ENCODE results near the gene ZSCAN12. TPM values are rescaled to one million over a fixed set of nuclear protein-coding genes. Genes with fewer than 3 reads are reported as not detected.

The ZSCAN12 gene
- total and polyA plus RNA-seq, 10 of the 15 experiments (the other 5 are each of a cell fraction or from before 2014, with no cell fraction given) = 1.2 to 12.2 (median 7.4) TPM

DNA sequence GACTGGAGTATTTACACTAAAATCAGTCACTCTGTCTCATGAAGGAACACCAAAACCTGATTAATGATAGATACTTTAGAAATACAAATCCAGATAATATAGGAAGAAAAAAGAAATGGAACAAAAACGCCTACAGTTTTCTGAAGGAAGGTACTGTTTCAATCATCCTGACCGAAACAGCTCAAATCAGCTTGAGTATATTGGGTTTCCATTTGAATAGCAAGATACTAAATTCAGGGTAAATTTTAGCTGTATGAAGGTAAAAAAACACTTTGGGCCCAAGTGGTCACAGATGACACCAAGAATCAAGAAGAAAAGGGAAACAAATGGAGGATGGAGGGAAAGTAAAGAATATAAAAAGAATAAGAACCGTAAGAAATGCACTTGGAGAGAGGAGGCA, 36.9 kb upstream of the ZSCAN12 start (continued):
- TF ChIP-seq MEF2B (IDR thresholded peaks at IDR 0.05; ENCODE audit: partially characterized antibody, poor library complexity, severe bottlenecking) = no peak

DNA sequence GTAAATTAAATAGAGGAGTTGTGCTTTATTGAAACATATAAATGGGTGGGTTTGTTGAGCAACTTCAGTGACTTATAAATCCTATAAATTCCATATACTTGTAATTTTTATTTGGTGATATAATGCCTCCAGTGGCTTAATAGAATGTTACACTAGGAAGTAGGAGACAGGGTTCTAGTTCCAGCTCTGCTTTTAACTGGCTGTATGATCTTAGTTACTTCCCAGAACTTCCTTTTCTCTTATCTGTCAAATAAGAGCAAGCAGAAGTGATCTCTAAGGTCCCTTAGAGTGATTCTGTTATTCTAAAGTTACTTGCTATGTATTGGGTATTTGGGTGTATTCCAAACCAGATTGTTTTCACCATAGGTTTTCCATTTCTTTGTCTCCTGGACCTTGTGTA, 33.6 kb upstream of the ZSCAN12 start:
- POLR2A ChIA-PET = interaction anchor here (0.7 kb wide), 1 partner anchor 40 kb away, joined by 3 read pairs; no protein-coding TSS in a partner anchor
- BruUV-seq (replicated peaks) = no TSS peak
- RAD21 ChIA-PET (ENCODE audit: unreplicated experiment) = no interaction called here
- no peak overlapping the region for H3K4me3 ChIP-seq
- CTCF ChIA-PET = no interaction called here
- H3K4me2 ChIP-seq (ENCODE audit: control insufficient read depth, insufficient read depth) = no peak overlapping the region
- no peaks in the 10 kb centered on the region for H3K36me3 ChIP-seq (ENCODE audit: control insufficient read depth in 2 of 2, insufficient read depth in 2 of 2, low read length in 1 of 2)
- no peak overlapping the region for H3K27ac ChIP-seq (ENCODE audit: control insufficient read depth, insufficient read depth)
- H3K79me2 ChIP-seq (ENCODE audit: control insufficient read depth, insufficient read depth, low read length) = no peaks in the 10 kb centered on the region
- no peaks in the 10 kb centered on the region for H4K20me1 ChIP-seq (ENCODE audit: control insufficient read depth, insufficient read depth)
- FAIRE-seq = no peak
- intact Hi-C loops (cut with micrococcal nuclease; ENCODE audit: unreplicated experiment) (no loop called here), in situ Hi-C loops (cut with MboI) (no loop called here)
- no peak overlapping the region for H3K9ac ChIP-seq (ENCODE audit: control insufficient read depth, insufficient read depth, low read length)
- DNase-seq (ENCODE audit: low read depth, low spot score) = no peak
- H3K4me1 ChIP-seq (ENCODE audit: control insufficient read depth, insufficient read depth, low read length) = no peaks in the 10 kb centered on the region
- no peak overlapping the region for H2AFZ ChIP-seq (ENCODE audit: control insufficient read depth, low read depth, low read length)
- no peak for ATAC-seq
- H3K27me3 ChIP-seq (replicated peaks in 1 of 2; ENCODE audit: control insufficient read depth in 2 of 2, insufficient read depth in 2 of 2, low read length in 1 of 2) = no peaks in the 10 kb centered on the region
- SMC1A ChIA-PET (ENCODE audit: uncharacterized antibody, unreplicated experiment) = interaction anchor here (0.6 to 1.0 kb wide), 3 partner anchors 8 to 85 kb away, joined by 3 read pairs; no protein-coding TSS in a partner anchor
- no peaks in the 10 kb centered on the region for H3K9me3 ChIP-seq (replicated peaks; ENCODE audit: control insufficient read depth, insufficient read depth, low read length)
- TF ChIP-seq SUPT20H (IDR thresholded peaks at IDR 0.05; ENCODE audit: borderline replicate concordance, control insufficient read depth, low read depth, low read length) (no peak), SIX5 (IDR thresholded peaks at IDR 0.05; ENCODE audit: low read depth, low read length, severe bottlenecking) (no peak), CBFB (IDR thresholded peaks at IDR 0.05; ENCODE audit: low read depth) (no peak), JUND (IDR thresholded peaks at IDR 0.05; ENCODE audit: low read depth, low read length) (no peak), KDM1A (IDR thresholded peaks at IDR 0.05; ENCODE audit: borderline replicate concordance) (no peak), MAX (IDR thresholded peaks at IDR 0.05; ENCODE audit: low read depth, low read length) (no peak), ZNF592 (IDR thresholded peaks at IDR 0.05) (no peak), ZNF274 (IDR thresholded peaks at IDR 0.05; ENCODE audit: insufficient read depth, insufficient read length) (no peak), TCF3 (IDR thresholded peaks at IDR 0.05; ENCODE audit: borderline replicate concordance, insufficient read depth, low read depth, low read length) (no peak), CREM (IDR thresholded peaks at IDR 0.05; ENCODE audit: low read depth) (no peak), RAD21 (IDR thresholded peaks at IDR 0.05; ENCODE audit: insufficient read depth, low read depth, low read length) (no peak), NRF1 (conservative IDR thresholded peaks at IDR 0.05; ENCODE audit: low read depth, low read length) (no peak)
- TF ChIP-seq, protein P1, sequence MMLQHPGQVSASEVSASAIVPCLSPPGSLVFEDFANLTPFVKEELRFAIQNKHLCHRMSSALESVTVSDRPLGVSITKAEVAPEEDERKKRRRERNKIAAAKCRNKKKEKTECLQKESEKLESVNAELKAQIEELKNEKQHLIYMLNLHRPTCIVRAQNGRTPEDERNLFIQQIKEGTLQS (IDR thresholded peaks at IDR 0.05; ENCODE audit: borderline replicate concordance, extremely low read depth, low read depth, low read length) = no peak
- TF ChIP-seq, protein P2, sequence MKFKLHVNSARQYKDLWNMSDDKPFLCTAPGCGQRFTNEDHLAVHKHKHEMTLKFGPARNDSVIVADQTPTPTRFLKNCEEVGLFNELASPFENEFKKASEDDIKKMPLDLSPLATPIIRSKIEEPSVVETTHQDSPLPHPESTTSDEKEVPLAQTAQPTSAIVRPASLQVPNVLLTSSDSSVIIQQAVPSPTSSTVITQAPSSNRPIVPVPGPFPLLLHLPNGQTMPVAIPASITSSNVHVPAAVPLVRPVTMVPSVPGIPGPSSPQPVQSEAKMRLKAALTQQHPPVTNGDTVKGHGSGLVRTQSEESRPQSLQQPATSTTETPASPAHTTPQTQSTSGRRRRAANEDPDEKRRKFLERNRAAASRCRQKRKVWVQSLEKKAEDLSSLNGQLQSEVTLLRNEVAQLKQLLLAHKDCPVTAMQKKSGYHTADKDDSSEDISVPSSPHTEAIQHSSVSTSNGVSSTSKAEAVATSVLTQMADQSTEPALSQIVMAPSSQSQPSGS (IDR thresholded peaks at IDR 0.05; ENCODE audit: low read length) = no peak

All from GM12878 (cell line).